GM18951 (cell line): Measurements from ENCODE around the gene GADD45GIP1.

Source experiments
- POLR2A ChIP-seq: IDR thresholded peaks from 4 replicates; pipeline ENCODE4 v1.6.1; 2011; ENCODE audit warnings: mild to moderate bottlenecking; ENCODE audit not compliant: insufficient read length, insufficient read depth; ENCODE audit errors: extremely low read depth
- in situ Hi-C: fragments of 300-500 bp; cut with MboI; formaldehyde crosslinking; loops from one replicate; pipeline ENCODE4 v1.12.0; 2022; ENCODE audit warnings: low sequenced_read_pairs, mixed read lengths, inconsistent platforms; ENCODE audit not compliant: unreplicated experiment

Gene GADD45GIP1

GRCh38 chr19:12947702-12948611 lies 9.1 kb downstream of the GADD45GIP1 start:
- in situ Hi-C loops: no loop called here
- TF ChIP-seq POLR2A: no peak

- no peak for TF ChIP-seq POLR2A
- in situ Hi-C loops: no loop called here
These were observed 10.1 kb downstream of the GADD45GIP1 start for GRCh38 chr19:12946731-12947496.

GRCh38 chr19:12946092-12946721 lies 10.8 kb downstream of the GADD45GIP1 start:
- in situ Hi-C loops: no loop called here
- TF ChIP-seq POLR2A: no peak

- TF ChIP-seq POLR2A: peak; percentile 94
- in situ Hi-C loops: no loop called here
These were observed 11.4 kb downstream of the GADD45GIP1 start, which contains the start of gene RAD23A for GRCh38 chr19:12945479-12946091. Gene RAD23A, plus strand, starts transcription at chr19:12945862. Its CDS starts 87 bp downstream, at chr19:12945949.

GRCh38 chr19:12944104-12944674 lies 12.8 kb downstream of the GADD45GIP1 start:
- in situ Hi-C loops: no loop called here
- TF ChIP-seq POLR2A: no peak

GRCh38 chr19:12943437-12944044 lies 13.5 kb downstream of the GADD45GIP1 start:
- no peak for TF ChIP-seq POLR2A
- in situ Hi-C loops: no loop called here

GRCh38 chr19:12940897-12941296 lies 16.1 kb downstream of the GADD45GIP1 start:
- in situ Hi-C loops: no loop called here

GRCh38 chr19:12939975-12940423 lies 17.0 kb downstream of the GADD45GIP1 start:
- in situ Hi-C loops: no loop called here

More at GRCh38 chr19:12940897-12941296, 16.1 kb downstream of the GADD45GIP1 start:
- TF ChIP-seq POLR2A: no peak

GRCh38 chr19:12938779-12939601 lies 18.0 kb downstream of the GADD45GIP1 start:
- in situ Hi-C loops: no loop called here

More at GRCh38 chr19:12939975-12940423, 17.0 kb downstream of the GADD45GIP1 start:
- TF ChIP-seq POLR2A: peak; percentile 17

GRCh38 chr19:12937927-12938778 lies 18.9 kb downstream of the GADD45GIP1 start, which contains the start of gene CALR:
Gene CALR, plus strand, starts transcription at chr19:12938609. Its CDS starts 71 bp downstream, at chr19:12938680.
- TF ChIP-seq POLR2A: peak; percentile 100
- in situ Hi-C loops: no loop called here

More at GRCh38 chr19:12938779-12939601, 18.0 kb downstream of the GADD45GIP1 start:
- peak; percentile 44 for TF ChIP-seq POLR2A
